GM21381 (cell line): ENCODE results near the gene DCST2.
"Not testable (repeated sequence)": the region's sequence is repeated elsewhere in the genome, so short reads cannot be mapped to it uniquely, and the experiment has no call there.

Experiments used
- ATAC-seq: cut with Tn5 transposase; IDR thresholded peaks from one replicate; pipeline ENCODE4 v1.9.1; 2021; ENCODE audit warnings: mild to moderate bottlenecking, moderate library complexity; ENCODE audit not compliant: unreplicated experiment

DCST2 gene

DNA sequence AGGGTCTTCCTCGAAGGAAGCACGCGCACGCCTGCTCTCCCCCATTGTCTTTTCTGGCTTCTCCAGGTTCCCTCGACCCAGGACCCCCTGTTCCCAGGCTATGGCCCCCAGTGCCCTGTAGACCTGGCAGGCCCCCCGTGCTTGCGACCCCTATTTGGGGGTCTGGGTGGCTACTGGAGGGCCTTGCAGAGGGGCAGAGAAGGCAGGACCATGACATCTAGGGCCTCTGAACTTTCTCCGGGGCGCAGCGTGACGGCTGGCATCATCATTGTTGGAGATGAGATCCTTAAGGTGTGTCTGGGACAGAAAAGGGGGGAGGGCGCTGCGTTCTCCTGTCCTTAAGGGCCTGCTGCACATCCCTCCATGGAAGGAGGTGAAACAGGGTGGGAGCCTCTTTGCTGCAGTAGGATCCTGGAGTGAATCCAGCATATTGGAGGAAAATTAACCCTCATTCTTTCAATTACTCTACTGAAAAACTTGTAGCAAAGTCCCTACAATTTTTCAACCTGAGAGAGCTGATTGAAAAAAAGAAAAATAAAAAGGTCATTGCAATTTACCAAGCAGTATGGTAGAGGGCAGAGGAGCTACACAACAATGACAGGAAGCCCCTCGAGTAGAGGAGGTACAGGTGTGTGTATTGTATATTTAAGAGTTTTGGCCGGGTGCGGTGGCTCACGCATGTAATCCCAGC, 49.7 kb downstream of the DCST2 start:
- ATAC-seq: no peak

DNA sequence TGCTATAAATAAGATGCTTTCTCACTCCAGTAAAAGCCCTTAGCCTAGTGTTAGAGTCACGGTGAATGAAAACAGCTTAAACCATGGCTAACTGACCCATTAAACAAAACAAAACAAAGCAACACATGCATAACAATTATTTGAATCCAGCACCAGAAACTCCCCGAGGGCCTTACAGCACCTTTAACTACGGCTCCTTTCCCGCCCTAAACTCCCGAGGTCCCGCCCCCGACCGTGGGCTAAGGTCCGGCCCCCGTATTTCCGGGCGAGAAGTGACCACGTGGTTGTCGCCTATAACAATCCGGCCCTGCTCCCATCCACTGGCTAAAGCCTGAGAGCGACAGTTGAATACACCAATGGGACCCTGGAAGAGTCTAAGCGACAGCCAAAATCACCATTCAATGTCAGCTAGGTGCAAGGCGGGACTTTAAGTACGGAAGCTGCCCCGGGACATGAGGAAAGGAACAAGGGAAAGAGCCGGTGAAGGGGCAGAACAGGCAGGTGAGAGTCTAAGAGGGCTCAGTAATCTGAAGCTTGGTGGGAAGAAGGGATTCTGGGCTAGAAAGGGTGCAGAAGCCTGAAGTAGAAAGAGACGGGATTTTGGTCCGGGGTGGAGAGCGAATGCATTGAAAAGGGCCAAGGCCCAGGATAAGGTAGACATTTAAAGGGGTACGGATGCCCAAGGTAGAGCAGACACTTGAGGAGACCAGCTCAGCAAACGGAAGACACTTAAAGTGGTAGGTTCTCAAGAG, 50.5 kb downstream of the DCST2 start, which contains the start of gene FLAD1:
FLAD1 (plus strand) TSS at position 448 of the 752 bp plus-strand sequence. CDS start 351 bp downstream, outside the sequence.
- ATAC-seq: peak; percentile 99

DNA sequence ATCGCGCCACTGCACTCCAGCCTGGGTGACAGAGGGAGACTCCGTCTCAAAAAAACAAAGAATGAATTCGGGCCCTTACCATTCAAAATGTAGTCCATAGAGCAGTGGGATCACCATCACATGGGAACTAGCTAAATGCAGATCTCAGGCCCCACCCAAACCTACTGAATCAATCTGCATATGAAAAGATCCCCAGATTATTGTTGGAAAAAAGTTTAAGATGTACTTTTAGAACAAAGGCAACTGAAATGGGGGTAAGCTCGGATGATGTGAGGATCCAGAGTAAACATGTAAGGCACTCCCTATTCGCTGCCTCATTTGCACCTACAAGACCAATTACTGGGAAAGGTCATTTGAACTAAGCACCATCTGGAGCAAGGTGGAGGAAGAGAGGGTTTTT, 51.2 kb downstream of the DCST2 start:
- no peak for ATAC-seq

DNA sequence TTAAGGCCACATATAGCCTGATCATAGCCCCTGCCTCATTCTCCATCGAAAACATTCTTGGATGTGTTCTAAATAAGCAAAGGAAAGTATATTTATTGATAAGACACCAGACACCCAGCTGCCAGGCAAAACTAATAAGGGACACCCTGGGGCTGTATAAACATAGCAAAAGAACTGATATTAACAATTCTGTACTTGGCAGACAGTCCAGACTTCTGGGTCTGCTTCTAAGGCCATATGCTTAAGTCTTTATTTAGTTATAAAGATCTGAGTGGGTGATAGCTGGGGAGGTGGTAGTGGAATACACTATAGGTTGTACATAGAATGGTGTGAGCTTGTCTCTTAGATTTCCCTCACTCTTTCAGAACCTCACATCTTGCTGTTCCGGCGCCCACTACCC, 55.2 kb downstream of the DCST2 start:
- no peak for ATAC-seq

DNA sequence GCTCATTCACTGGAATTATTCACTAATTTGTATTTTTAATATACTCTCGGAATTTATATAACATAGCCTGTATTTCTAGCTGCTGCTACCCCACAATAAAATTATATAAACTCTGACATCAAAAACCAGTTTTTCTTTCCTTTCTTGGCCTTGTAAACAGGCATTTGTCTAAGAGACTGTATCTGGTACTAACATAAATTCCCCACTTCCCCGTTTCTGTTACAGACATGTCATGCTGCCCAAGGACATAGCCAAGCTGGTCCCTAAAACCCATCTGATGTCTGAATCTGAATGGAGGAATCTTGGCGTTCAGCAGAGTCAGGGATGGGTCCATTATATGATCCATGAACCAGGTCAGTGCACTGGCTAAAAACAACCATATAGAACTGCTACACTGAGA, 55.8 kb downstream of the DCST2 start:
- not testable (repeated sequence) for ATAC-seq

DNA sequence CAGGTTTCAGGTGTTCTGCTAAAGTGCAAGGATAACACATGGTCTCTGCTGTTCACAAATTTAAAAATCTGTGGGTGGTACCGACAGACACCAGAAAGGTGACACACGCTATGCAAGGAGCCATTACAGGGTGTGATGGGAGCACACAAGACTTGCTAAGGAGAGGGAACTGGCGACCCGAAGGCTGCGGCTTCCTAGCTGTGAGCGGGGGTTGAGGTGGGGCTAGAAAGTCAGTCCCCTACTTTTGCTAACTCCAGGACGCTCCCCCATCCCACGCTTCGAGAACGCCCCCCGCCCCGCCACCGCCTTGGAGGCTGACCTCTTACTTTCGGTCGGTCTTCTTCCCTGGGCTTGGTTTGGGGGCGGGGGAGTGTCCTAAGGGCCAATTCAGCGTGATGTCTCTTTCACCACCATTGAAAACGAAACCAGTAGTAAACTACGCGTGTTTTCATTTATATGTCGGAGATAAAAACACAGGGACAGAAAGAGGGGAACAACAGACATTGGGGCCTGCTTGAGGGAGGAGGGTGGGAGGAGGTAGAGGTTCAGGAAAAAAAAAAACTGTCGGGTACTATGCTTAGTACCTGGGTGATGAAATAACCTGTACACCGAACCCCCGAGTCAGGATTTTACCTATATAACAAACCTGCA, 58.0 kb downstream of the DCST2 start:
- no peak for ATAC-seq

DNA sequence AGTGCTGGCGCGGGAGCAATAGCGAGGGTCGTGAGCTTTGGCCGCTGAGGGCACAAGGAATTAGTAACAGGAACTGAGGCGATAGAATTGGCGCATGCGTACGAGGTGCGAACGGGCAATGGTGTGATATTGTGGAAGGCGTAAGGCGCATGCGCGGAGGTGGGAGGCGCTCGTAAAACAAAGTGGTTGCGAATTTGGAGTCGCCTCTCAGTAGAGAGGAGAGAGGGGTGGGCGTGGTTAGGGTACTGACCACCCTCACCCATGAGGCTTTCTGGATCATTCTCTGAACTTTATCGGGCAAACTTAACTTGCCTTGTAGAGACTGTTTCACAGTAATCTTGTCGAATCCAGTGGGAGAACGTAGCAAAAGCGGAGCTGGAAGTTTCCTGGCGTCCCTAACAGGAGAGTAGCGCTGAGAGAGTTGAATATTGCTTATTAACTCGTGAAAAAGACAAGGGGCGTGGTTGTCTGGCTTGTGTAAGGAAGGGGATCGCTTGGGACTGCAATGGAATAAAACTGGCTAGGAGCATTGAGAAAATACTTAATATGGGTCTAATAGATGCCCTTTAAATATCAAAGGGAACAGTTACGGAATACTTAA, 58.7 kb downstream of the DCST2 start:
- ATAC-seq: peak; percentile 36

DNA sequence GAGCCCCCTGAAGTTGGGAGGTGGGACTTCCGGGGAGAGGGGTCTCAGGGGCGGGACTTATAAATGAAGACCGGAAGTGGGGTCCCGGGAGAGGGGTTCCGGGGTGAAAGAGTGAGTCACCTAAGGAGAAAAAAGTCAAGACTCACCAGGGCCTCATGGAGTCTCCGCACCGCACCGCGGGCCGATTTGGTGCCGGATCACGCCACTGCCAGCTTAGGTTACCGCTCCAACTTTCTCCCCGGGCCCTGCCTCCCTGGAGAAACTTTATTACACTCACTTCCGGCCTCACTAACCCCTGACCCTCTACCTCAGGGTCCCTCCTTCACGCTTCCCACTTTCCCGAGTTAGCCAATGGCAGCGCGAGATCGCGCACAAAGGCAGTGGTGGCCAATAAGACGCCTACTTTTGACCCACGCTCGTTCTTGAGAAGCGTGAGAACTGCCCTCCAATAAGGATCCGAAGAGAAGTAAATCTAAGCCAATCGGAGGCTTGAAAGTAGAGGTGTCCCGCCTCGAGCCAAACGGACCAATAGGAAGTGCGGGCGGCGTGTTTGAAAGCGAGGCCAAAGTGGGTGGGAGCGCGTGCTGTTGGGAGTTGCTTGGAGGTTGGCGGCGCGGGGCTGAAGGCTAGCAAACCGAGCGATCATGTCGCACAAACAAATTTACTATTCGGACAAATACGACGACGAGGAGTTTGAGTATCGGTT, 59.3 kb downstream of the DCST2 start, which contains the start of gene CKS1B:
CKS1B (plus strand) TSS at position 580 of the 706 bp plus-strand sequence; CDS start at position 645, 65 bp downstream.
- ATAC-seq: peak; percentile 76

DNA sequence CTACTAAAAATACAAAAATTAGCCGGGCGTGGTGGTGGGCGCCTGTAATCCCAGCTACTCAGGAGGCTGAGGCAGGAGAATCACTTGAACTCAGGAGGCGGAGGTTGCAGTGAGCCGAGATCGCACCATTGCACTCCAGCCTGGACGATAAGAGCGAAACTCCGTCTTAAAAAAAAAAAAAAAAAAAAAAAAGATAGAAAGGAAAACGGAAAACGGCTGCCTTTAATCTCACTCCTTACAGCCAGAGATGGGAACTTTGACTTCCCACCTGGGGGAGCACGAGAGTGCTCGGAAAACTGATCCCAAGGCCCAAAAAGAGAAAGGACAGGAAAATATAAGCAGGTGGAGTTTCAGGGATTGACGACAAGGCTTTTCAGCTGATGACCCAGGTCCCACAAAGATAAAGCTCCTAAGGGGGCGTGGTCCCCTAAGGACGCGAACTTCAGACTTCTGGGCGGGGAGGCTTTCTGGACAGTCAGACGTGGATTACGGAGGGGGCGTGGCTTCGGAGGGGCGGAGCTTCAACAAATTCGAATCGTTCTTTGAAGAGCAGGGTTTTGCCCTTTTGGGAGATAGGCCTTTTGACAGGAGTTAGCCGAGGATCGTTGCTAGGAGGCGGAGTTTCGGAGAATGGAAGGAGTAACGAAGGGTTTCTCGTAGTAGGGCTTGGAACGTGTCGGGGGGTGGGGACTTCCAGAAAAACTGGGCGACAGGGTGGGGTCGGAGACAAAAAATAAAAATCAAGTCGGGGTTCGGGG, 60.1 kb downstream of the DCST2 start:
- ATAC-seq: no peak

DNA sequence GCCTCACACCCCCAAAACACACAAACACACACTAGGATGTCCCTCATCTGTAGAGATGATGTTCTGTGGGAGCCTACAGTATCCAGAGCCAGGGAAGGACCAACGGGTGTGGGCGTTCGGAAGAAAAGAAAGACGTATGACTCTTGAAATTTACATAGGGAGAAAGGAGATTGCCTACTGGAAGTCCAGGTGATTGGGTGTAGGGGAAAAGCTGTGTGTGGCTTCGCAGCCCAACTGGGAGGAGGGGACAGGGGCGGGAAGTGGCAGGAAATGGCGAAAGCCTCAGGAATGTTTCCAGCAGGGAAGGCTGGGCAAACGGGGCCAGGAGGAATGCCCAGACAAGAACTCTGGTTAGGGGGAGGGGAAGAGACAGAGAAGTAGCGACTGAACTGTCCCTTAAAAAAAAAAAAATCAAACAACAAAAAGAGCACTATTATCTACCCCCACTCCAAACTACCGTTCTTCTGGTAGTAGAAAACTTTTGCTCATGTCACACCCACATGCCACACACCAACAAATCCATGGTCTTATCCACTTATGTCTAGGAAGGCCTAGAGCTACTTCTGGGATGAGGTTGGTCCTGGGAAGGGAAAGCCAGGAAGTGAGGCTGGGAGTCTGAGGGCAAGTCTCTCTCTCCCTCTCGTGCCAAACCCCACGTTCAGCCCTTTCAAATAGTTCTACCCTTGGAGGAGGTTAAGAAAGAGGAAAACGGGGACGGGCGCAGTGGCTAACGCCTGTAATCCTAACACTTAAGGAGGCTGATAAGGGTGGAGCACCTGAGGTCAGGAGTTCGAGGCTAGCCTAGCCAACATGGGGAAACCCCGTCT, 60.9 kb downstream of the DCST2 start:
- ATAC-seq: no peak

DNA sequence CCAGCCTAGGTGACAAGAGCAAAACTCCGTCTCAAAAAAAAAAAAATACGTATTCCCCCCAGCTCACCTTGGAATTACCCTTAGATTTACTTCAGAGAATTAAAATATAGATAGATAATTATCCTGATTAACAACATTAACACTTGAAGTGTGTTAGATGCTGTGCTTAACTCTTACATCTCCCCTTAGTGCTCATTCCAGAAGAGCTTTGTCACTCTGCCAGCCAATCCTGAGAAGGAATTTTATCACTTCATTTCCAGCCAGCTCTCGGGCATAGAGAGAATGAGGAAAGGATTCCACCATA, 61.4 kb downstream of the DCST2 start:
- ATAC-seq: no peak

DNA sequence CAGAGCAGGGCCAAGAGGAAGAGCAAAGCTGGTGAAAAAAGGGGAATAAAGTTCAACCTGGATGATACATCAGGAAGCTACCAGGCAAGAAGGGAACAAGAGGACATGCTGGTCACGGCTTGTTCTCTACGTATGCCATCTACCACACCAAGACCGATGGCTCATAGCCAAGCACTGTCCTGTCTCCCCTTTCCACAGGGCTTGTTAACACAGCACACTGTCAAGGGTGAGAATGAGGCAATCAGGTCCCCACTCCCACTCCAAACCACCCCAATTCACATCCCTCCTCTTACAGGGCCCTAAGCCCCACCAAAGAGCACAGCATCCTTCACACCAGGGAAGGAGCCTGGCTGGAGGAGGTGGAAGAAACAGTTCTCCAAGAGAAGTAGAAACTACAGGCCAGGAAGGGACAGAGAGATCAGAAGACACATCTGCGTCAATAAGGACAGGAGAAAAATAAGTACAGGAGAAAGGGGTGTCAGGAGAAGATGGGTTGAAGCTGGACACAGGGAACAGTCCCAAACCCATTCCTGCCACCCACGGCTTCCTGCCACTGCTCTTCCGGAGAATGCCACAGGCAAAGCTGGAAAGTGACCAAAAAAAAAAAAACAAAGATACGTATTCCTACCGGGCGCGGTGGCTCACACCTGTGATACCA, 62.1 kb downstream of the DCST2 start:
- ATAC-seq: no peak

DNA sequence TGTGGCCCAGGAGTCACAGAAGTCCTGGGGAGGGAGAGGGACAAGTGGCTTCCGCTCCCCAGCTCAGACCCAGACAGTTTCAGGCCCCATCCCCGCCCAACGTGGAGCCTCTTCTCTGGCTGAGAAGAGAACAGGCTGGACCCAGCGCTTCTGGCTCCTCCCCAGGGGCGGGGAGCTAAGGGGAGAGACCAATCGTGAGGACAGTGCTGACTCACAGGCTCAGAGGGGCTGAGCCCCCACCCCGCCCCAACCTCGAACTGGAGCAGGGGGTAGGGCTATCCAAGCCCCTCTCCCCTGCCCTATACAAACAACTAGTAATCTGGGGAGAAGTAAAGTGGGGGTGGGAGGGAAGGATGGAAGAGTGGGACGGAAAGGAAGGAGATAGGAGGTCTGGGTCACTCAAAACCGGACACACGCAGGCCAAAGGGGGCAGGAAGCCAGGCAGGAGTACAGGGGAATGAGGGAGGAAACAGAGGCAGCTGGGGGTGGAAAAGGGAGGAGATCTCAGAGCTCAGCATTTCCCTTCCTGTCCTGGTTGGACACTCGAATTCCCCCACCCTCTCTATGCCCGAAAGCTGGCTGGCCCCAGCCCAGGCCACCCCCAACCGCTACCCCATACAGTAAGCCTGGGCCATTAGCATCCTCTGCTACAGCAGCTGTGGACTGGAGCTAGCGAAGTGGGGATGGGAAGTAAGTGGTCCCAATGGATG, 62.8 kb downstream of the DCST2 start, which contains the start of gene SHC1:
SHC1 (minus strand) TSS at position 117 of the 710 bp plus-strand sequence. CDS start 221 bp downstream, outside the sequence.
- ATAC-seq: no peak

DNA sequence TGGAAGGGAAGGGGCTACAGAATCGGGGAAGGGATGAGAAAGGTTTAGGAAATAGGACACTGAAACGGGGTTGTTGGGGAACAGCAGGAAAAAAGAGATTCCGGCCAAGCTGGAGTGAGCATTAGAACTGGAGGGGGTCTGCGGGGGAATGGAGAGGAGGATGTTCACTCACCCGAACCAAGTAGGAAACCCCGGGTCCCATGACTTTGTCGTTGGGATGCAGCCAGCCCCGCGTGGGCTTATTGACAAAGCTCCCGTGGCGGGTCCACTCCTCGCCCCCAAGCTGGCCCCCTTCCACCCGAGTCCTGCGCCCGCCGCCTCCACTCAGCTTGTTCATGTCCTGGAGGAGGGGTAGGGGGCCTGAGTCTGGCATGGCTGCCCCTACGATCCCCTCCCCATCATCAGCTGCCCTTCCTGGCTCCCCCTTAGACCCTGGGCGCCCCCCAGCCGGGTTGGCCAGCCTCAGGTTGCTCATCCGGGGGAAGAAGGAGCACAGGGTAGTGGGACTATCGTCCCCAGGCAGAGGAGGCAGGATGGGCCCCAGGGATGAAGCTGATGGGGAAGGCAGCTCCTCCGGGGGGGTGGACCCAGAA, 63.6 kb downstream of the DCST2 start:
- ATAC-seq: no peak

DNA sequence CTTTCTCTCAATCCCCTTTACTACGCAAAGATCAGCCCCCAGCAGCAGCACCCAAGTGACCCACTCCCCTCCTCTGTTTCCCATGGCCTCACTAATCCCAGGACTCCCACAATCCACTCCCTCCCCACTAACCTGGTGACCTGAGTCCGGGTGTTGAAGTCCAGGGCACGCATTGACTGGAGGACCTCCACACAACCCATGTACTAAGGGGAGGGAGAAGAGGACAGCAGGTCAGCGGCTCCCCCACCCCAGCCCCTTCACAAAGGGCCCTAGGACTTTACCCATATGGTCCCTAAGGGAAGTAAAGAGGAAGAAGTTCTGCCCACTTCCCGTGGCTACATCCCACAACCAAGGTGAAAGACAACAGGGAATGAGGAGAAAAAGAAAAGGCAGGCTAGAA, 64.3 kb downstream of the DCST2 start:
- no peak for ATAC-seq

DNA sequence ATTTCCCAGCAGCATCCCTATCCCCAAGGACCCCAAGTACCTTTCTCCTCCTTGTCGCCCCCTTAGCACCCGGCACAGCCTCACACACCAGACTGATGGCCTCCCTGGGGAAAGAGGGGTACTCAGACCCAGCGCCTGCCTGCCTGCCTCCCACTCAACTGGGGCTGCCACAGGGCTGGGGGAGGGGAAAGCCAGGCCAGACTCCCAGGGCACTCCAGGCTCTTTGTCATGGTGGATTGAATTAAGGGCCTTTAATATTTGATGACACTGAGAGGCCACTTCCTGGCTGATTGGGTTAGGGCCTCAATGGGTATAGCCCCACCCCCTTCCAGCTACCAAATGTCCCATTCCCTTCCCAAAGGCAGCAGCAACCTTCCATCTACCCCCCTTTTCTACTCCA, 64.8 kb downstream of the DCST2 start:
- no peak for ATAC-seq
